GM18505 (cell line): ENCODE results near the gene UNC5A.

ENCODE experiments used
- ATAC-seq: cut with Tn5 transposase; IDR thresholded peaks from one replicate; pipeline ENCODE4 v1.9.1; 2021; ENCODE audit not compliant: unreplicated experiment
- POLR2A ChIP-seq: IDR thresholded peaks from 4 replicates; pipeline ENCODE4 v1.6.1; 2011; ENCODE audit warnings: borderline replicate concordance; ENCODE audit not compliant: insufficient read depth, insufficient read length; ENCODE audit errors: extremely low read depth

Gene UNC5A

GRCh38 chr5:176788091-176788490 is 22.3 kb upstream of the UNC5A start:
- no peak for ATAC-seq
- no peak for TF ChIP-seq POLR2A

DNA sequence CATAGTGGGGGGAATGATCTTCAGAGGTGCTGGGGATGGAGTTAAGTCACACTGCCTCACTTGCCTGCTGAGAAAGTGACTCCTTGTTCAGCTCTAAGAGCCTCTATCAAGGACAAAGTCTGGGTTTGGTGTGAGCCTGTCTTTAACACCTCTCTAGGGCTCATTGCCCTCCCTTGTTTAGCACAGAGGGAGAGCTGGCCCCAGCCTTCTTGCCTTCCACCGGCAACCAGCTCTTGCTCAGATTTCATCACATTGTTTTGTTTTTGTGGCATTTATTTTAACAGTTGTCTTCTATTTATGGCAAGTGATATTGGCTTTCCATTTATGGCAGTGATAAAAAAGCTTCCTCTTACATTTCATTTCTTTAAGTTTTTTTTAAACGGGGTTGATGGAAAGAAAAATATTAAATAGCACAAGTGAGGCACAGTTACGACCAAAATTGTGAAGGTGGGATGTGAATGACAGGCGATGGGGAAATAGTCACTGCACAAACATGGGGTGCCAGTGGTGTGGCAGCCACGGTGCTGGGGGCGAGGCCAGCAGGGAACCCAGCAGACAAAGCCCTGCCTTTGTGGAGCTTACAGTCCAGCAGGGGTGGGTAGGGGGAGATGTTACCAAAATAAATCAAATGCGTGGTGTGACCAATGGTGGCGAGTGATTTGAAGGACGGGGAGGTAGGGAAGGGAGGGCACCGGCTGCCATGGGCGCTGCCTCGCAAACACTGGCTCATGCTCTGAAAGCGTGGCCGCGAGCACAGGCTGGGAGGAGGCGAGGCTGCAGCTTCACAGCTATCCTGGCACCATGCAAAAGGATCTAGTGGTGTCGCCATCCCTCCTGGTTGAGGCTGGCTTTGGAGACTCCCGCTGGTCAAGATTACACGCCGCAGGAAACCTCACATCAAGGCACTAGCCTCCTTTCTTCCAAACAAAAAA is 21.2 kb upstream of the UNC5A start:
- no peak for TF ChIP-seq POLR2A
- ATAC-seq = no peak

DNA sequence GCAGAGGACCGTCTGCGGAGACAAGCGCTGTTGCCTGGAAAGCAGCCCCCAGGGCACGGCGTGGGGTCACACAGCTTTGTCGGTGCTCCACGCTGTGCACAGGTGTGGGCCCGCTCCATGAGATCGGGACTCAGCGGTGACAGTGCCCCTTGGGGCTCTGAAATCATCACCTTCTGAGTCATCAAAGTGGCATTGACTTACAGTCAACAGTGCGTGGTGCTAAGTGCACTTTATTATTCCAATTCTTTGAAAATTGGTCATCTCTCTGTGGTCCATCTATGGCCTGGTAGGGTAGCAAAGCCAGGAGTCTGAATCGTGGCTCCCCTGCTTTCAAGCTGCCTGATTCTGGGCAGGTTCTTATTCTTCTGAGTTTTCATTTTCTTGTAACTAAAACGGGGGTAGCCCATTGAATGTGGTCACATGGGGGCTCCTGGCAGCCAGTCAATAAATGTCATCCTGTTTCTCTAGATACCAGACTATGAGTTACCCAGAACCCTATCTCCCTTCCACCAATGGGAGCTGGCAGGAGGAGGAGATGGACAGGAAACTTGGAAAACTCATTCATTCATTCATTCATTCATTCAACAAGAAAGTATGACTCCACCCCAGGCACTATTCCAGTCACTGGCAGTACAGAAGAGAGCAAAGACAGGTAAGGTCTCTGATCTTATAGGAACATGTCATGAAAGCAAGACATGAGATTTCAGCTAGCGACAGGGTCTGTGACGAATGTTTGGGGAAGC is 20.3 kb upstream of the UNC5A start:
- no peak for TF ChIP-seq POLR2A

DNA sequence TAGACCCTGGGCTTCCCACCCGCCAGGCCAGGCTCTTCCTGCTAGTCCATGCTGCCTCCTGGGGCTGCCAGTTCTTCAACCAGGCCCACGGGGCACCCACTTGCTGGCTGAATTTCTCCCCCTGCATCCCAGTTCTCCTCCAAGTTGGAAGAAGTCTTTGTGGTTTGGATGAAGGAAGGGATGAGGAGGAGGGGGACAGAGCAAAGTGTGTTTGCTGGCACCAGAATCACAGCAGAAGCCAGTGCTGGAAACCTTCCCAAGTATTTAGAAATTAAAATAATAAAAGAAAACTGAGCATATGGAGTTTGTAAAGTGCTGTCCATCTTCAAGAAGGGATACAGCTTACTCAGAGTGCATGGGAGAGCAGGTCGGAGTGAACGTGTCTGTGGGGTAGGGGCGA is 19.4 kb upstream of the UNC5A start:
- no peak for TF ChIP-seq POLR2A
- no peak for ATAC-seq

More for the DNA sequence above, 20.3 kb upstream of the UNC5A start:
- no peak for ATAC-seq

DNA sequence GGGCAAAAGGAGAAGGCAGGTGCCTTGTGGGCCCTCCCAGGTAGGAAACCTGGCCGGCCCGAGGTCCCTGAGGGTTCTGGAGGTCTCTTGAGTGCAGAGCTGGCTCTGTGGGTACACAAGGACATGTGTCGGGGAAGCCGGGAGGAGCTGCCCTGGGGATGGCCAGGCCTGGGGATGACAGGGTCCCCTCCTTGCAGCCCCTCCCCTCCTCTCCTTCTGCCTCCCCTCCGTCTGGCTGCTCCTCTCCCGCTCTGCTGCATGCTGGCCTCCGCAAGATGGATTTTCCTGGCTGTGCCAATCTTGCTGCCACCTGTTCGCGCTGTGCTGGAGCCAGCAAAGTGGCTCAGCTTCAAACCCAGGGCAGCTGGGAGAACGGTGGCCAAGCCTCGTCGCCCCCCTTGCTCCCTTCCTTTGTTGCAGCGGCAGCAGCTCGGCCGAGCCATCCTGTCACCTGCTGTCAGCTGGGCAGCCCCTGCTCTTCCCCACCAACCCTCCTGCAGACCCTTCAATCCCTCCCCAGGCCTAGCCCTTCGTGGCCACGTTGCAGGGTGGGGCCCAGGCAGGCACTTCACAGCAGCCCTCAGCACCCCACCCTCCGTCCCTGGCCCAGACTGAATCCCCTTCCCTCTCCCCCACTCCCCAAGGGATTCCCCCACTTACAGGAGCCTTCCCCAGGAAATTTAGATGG is 17.6 kb upstream of the UNC5A start:
- no peak for ATAC-seq
- TF ChIP-seq POLR2A = no peak

DNA sequence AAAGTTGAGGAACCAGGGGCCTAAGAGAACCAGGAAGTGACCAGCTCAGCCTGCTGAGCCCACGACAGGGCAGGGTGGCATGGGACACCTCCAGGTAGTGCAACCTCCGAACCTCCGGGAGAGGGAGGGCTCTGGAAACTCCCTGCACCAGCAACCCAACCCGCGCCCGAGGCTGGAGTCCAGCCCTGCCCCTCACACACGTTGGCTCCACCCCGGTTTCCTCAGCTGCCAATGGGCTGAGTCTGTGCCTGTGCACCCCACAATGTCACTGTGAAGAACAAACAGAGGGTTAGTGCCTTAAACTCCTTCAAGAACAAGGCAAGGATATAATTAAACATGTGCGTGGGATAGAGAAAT is 17.0 kb upstream of the UNC5A start:
- no peak for ATAC-seq
- TF ChIP-seq POLR2A = no peak

- ATAC-seq = no peak
- TF ChIP-seq POLR2A = no peak
These were observed 16.6 kb upstream of the UNC5A start for GRCh38 chr5:176793736-176794135.

GRCh38 chr5:176794509-176794908 is 15.8 kb upstream of the UNC5A start:
- no peak for TF ChIP-seq POLR2A
- ATAC-seq = no peak

GRCh38 chr5:176796411-176796810 is 13.9 kb upstream of the UNC5A start:
- ATAC-seq = no peak
- no peak for TF ChIP-seq POLR2A

- TF ChIP-seq POLR2A = no peak
- ATAC-seq = no peak
These were observed 13.4 kb upstream of the UNC5A start for GRCh38 chr5:176796970-176797369.

- ATAC-seq = no peak
- no peak for TF ChIP-seq POLR2A
These were observed 12.8 kb upstream of the UNC5A start for GRCh38 chr5:176797456-176798050.

GRCh38 chr5:176798086-176798876 is 12.1 kb upstream of the UNC5A start:
- no peak for ATAC-seq
- TF ChIP-seq POLR2A = no peak
